Stimulated activated CD8-positive, alpha-beta memory T cell treated with anti-CD3 and anti-CD28 coated beads, Interleukin-12 subunit alpha, Interleukin-12 subunit beta, amount 100 ng/mL, for 1 hour (primary cell): Measurements from ENCODE around the gene HEATR3.
"Not testable (repeated sequence)": the region's sequence is repeated elsewhere in the genome, so short reads cannot be mapped to it uniquely, and the experiment has no call there.

Experiments used
- DNase-seq: peaks from one replicate; pipeline ENCODE4 v3.0.0-alpha.2; 2020; ENCODE audit warnings: low read depth

HEATR3 gene

GRCh38 chr16:50099957-50100648 lies 34.3 kb downstream of the HEATR3 start:
- DNase-seq, result no peak

DNA sequence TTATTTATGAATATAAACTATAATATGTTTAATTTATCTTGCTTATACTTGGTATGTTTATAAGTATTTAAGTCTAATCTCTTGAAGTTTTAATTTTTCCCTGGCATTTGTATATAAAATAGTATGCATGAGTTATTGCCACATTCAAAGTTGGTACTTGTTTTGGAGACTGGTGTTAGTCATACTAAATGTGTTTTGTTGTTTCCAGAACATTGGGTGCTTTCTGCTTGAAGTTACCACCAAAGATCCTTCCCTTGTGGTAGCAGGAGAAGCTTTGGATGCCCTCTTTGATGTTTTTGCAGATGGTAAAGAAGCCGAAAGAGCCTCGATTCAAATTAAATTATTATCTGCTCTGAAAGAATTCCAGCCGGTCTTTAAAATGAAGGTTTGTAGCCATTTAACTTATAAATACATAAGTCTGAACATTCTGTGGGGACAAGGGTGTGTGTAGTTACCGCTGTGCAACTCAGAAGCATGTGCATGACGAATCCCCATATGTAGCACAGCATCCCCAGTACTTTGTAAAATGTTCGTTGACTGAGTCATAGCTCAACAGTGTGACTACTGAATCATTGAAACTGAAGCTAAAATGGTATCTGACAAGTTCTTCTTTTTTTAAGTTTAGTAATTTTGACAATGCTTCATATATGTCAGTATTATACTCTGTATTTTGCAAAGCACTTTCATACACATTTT lies 36.4 kb downstream of the HEATR3 start:
- no peak for DNase-seq

- DNase-seq, result no peak
Measured at GRCh38 chr16:50103764-50104163, 38.0 kb downstream of the HEATR3 start.

GRCh38 chr16:50114357-50115129 lies 48.8 kb downstream of the HEATR3 start:
- no peak for DNase-seq

DNA sequence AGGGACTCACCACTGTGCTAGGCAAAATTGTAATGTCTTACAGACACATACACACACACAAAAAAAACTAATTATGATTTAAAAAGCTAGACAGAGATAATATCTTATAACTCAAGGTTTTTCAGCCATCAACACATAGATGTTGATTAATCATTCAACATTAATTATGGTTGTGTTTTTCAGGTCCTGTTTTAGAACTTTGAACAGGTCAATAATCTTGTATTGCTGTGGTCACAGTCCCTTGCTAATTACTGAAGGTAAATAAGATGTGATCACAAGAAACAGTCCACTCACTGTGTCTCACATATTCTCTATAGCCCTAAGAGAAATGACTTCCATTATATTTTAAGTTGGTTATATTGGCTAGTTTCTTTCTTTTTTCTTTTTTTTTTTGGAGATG lies 54.9 kb downstream of the HEATR3 start:
- no peak for DNase-seq

GRCh38 chr16:50121278-50121677 lies 55.5 kb downstream of the HEATR3 start:
- no peak for DNase-seq

DNA sequence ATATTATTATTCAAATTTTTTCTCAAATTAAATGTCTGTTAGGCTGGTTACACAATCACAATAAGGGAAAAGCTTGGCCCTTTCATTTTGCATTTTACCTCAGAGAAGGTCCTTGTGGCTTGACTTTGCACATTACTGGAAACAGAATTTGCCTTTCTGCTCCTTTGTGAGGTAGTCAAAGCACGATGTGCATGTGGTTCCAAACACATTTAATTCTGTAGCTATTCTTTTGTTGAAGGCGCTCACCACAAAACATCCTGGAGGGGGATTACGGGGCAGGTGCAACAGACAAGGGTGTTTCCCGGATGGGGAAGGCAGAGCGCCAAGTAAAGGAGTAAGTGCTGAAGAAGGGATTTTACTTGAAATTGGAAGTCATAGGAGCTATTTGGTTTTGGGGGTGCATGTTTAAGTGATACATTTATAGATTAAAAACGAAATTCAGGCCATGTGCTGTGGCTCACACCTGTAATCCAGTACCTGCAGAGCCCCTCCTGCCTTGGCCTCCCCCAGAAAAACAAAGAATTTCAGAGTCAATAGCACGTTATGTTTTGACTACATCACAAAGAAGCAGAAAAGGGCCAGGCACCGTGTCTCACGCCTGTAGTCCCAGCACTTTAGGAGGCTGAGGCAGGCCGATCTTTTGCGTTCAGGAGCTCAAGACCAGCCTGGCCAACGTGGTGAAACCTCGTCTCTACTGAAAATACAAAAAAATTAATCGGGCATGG lies 56.1 kb downstream of the HEATR3 start:
- DNase-seq, result no peak

- DNase-seq, result no peak
Measured at GRCh38 chr16:50123417-50123816, 57.6 kb downstream of the HEATR3 start.

GRCh38 chr16:50124769-50125168 lies 59.0 kb downstream of the HEATR3 start:
- DNase-seq, result no peak

GRCh38 chr16:50126183-50126582 lies 60.4 kb downstream of the HEATR3 start:
- no peak for DNase-seq

DNA sequence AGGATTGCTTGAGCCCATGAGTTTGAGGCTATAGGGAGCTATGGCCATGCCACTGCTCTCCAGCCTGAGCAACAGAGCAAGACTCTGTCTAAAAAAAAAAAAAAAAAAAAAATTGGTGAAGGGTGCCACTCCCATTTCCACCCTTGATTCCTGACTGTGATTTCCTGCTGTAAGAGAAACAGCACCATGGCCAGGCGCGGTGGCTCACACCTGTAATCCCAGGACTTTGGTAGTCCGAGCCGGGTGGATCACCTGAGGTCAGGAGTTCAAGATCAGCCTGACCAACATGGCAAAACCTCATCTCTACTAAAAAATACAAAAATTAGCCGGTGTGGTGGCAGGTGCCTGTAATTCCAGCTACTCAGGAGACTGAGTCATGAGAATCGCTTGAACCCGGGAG lies 66.8 kb downstream of the HEATR3 start:
- not testable (repeated sequence) for DNase-seq

DNA sequence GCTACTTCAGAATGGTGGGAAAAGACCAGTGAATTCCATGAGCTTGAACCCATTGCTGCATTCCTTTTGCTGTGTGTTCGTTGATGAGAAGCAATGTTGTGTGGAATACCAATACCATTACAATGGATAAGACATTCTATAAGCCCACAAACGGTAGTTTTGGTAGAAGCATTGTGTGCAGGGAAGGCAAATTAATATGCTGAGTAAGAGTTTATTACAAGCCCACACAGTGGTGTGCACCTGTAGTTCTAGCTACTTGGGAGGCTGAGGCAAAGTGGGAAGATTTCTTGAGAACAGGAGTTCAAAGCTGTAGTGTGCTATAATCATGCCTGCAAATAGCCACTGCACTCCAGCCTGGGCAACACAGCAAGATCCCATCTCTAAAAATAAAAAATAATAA lies 67.4 kb downstream of the HEATR3 start:
- no peak for DNase-seq

- DNase-seq, result no peak
Measured at GRCh38 chr16:50136399-50136798, 70.6 kb downstream of the HEATR3 start.

DNA sequence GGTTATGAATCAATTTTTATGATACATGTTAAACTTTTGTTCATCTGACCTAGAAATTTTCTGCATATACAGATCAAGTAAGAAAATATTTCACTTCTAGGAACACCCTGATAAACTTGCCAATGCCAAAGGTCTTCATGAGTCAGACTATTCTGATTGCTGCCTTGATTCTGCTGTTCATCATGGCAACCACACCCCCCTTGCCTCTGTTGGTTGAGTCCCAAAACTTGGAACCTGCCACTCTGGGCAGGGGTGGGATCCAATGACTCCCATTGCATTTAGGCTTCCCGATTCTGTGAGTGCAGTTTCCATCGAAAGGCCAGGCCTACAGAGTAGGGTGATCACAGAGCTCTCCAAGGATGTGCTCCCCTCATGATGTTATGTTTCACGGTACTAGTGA lies 71.5 kb downstream of the HEATR3 start:
- no peak for DNase-seq

- DNase-seq, result no peak
Measured at GRCh38 chr16:50139580-50139979, 73.8 kb downstream of the HEATR3 start.

DNA sequence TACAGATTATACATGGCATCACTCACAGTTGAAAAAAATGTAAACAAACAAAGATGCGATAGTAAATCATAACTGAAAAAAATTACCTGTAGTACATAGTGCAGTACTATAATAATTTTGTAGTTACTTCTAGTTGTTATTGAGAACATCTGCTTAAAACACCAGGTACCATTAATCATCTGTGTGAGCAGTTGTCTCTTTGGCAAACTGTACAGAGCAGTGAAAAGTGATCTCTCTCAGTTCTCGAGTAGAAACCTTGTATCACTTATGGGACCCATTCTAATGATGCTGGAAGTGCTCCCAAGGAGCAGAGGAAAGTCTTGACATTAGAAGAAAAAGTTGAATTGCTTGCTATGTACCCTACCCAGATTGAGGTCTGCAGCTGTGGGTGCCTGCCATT lies 78.4 kb downstream of the HEATR3 start:
- DNase-seq, result no peak

- no peak for DNase-seq
Measured at GRCh38 chr16:50146479-50147435, 81.0 kb downstream of the HEATR3 start.

DNA sequence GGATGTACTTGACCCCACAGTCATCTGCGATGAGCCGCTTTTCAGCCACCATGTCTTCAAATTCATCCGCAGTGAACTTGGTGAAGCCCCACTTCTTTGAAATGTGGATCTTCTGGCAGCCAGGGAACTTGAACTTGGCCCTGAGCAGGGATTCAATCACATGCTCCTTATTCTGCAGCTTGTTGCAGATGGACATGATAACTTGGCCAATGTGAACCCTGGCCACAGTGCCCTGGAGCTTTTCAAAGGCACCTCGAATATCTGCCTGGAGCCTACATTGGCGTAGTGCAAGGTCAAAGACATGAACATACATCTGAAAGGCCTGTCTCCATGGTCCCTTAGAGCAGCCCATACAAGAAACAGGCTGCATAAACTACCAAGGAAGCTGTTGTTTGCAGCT lies 85.6 kb downstream of the HEATR3 start:
- DNase-seq, result no peak

- no peak for DNase-seq
Measured at GRCh38 chr16:50151756-50152155, 86.0 kb downstream of the HEATR3 start.

DNA sequence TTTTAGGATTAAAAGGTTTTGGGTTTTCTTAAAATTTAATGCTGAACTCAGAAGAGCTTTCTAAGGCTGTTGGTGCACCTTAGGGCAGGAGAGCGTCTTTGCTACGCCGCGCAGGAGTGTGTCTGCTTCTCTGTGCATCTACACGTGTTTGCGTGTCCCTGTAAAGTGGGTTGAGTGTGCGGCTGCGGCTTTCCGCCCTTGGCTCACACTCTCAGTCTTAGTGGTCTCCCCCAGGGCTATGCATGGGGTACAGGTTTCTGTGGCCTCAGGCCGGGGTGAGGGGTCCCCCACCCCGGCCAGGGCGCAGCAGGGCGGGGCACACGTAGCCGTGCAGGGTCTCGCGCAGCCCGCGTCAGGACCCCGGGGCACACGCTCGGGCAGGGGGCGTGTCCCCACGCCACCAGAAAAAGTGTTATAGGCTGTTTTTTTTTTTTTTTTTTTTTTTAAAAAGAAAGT lies 86.6 kb downstream of the HEATR3 start:
- peak; percentile 30 for DNase-seq
